ENCODE data around the gene IFNAR1. TPM values are rescaled to one million over a fixed set of nuclear protein-coding genes. Genes with fewer than 3 reads are reported as not detected.

Gene IFNAR1
- total and polyA plus RNA-seq, 2 donors (not counting 1 experiment from before 2014, with no cell fraction given), result 14.8 to 55.7 TPM

- no peak overlapping the region for H3K27ac Mint-ChIP-seq
- WGBS (ENCODE audit: insufficient coverage), result 91% methylated on average over 5 of the region's 6 CpGs
- Histone ChIP-seq H3K4me1 (ENCODE audit: control insufficient read depth in 2 of 2, insufficient read depth in 2 of 2, low read length in 2 of 2) (peaks cover 31 to 47% of the 10 kb centered on the region in 2 donors), H3K27me3 (replicated peaks in 1 of 4; ENCODE audit: control extremely low read depth in 1 of 4, control insufficient read depth in 3 of 4, insufficient read depth in 4 of 4, low read length in 3 of 4) (no peaks in the 10 kb centered on the region), H3K9me3 (ENCODE audit: control extremely low read depth in 1 of 3, control insufficient read depth in 2 of 3, insufficient read depth in 1 of 3, low read length in 2 of 3) (peaks cover 0 to 15% (median 0%) of the 10 kb centered on the region in 3 donors), H3K4me2 (replicated peaks; ENCODE audit: low read depth, low read length, poor library complexity, severe bottlenecking) (no peak overlapping the region), H3K79me2 (ENCODE audit: control insufficient read depth, insufficient read depth, low read length) (peaks cover 4% of the 10 kb centered on the region), H4K20me1 (ENCODE audit: control insufficient read depth, insufficient read depth, low read length, poor library complexity, severe bottlenecking) (no peaks in the 10 kb centered on the region), H3K4me3 (ENCODE audit: control extremely low read depth in 1 of 5, extremely low read depth in 1 of 5, insufficient read depth in 1 of 5, low read depth in 2 of 5, low read length in 4 of 5) (no peak overlapping the region), H2AFZ (ENCODE audit: insufficient read depth, low read depth, low read length, poor library complexity, severe bottlenecking) (no peak overlapping the region), H3K36me3 (replicated peaks in 1 of 2; ENCODE audit: control extremely low read depth in 1 of 2, control insufficient read depth in 1 of 2, extremely low read depth in 1 of 2, insufficient read depth in 2 of 2, low read length in 1 of 2) (no peaks in the 10 kb centered on the region), H3K27ac (ENCODE audit: low read length in 2 of 2) (no peak overlapping the region), H3K9ac (ENCODE audit: low read length) (no peak overlapping the region)
- POLR2A ChIA-PET, result no interaction called here
- DNase-seq (no peak), ATAC-seq (ENCODE audit: low read depth) (no peak)
- H3K9me3 Mint-ChIP-seq (ENCODE audit: insufficient read depth), result no peaks in the 10 kb centered on the region
- no peak overlapping the region for H3K4me3 Mint-ChIP-seq
- H3K27me3 Mint-ChIP-seq, result no peaks in the 10 kb centered on the region
- TF ChIP-seq EZH2 (IDR thresholded peaks at IDR 0.05; ENCODE audit: borderline replicate concordance, insufficient read depth, low read depth, low read length, poor library complexity, severe bottlenecking), result no peak
- no peak for TF ChIP-seq CTCF (IDR thresholded peaks at IDR 0.05)
- intact Hi-C loops (cut with micrococcal nuclease), result no loop called here
- CTCF ChIA-PET, result interaction anchor here (0.6 kb wide), 1 partner anchor 19 kb away, joined by 3 read pairs; no protein-coding TSS in a partner anchor
- H3K4me1 Mint-ChIP-seq, result peaks cover 45% of the 10 kb centered on the region
These were observed 66.9 kb downstream of the IFNAR1 start for GRCh38 chr21:33391656-33392055.

GRCh38 chr21:33392284-33392985, 67.7 kb downstream of the IFNAR1 start:
- Histone ChIP-seq H3K36me3 (replicated peaks in 1 of 2; ENCODE audit: control extremely low read depth in 1 of 2, control insufficient read depth in 1 of 2, extremely low read depth in 1 of 2, insufficient read depth in 2 of 2, low read length in 1 of 2) (no peaks in the 10 kb centered on the region), H3K4me2 (replicated peaks; ENCODE audit: low read depth, low read length, poor library complexity, severe bottlenecking) (no peak overlapping the region), H3K27me3 (replicated peaks in 1 of 4; ENCODE audit: control extremely low read depth in 1 of 4, control insufficient read depth in 3 of 4, insufficient read depth in 4 of 4, low read length in 3 of 4) (no peaks in the 10 kb centered on the region), H3K79me2 (ENCODE audit: control insufficient read depth, insufficient read depth, low read length) (peaks cover 4% of the 10 kb centered on the region), H3K4me1 (ENCODE audit: control insufficient read depth in 2 of 2, insufficient read depth in 2 of 2, low read length in 2 of 2) (peaks cover 31 to 44% of the 10 kb centered on the region in 2 donors), H3K27ac (ENCODE audit: low read length in 2 of 2) (no peak overlapping the region), H3K4me3 (ENCODE audit: control extremely low read depth in 1 of 5, extremely low read depth in 1 of 5, insufficient read depth in 1 of 5, low read depth in 2 of 5, low read length in 4 of 5) (no peak overlapping the region), H3K9me3 (ENCODE audit: control extremely low read depth in 1 of 3, control insufficient read depth in 2 of 3, insufficient read depth in 1 of 3, low read length in 2 of 3) (peaks cover 0 to 15% (median 0%) of the 10 kb centered on the region in 3 donors), H3K9ac (ENCODE audit: low read length) (no peak overlapping the region), H4K20me1 (ENCODE audit: control insufficient read depth, insufficient read depth, low read length, poor library complexity, severe bottlenecking) (no peaks in the 10 kb centered on the region), H2AFZ (ENCODE audit: insufficient read depth, low read depth, low read length, poor library complexity, severe bottlenecking) (no peak overlapping the region)
- H3K4me1 Mint-ChIP-seq, result peaks cover 45% of the 10 kb centered on the region
- no peak for TF ChIP-seq CTCF (IDR thresholded peaks at IDR 0.05)
- no peak for TF ChIP-seq EZH2 (IDR thresholded peaks at IDR 0.05; ENCODE audit: borderline replicate concordance, insufficient read depth, low read depth, low read length, poor library complexity, severe bottlenecking)
- CTCF ChIA-PET, result interaction anchor here (1.2 kb wide), 1 partner anchor 14 kb away, joined by 5 read pairs; no protein-coding TSS in a partner anchor
- H3K27ac Mint-ChIP-seq, result peak overlapping the region; percentile 48
- DNase-seq (no peak), ATAC-seq (ENCODE audit: low read depth) (no peak)
- H3K27me3 Mint-ChIP-seq, result no peaks in the 10 kb centered on the region
- POLR2A ChIA-PET, result interaction anchor here (0.6 to 0.7 kb wide), 2 partner anchors 9 to 676 kb away, joined by 6 to 7 read pairs; no protein-coding TSS in a partner anchor
- no peaks in the 10 kb centered on the region for H3K9me3 Mint-ChIP-seq (ENCODE audit: insufficient read depth)
- WGBS (ENCODE audit: insufficient coverage), result 86% methylated on average over 8 of the region's 11 CpGs
- H3K4me3 Mint-ChIP-seq, result no peak overlapping the region
- intact Hi-C loops (cut with micrococcal nuclease), result no loop called here
